Activated CD8-positive, alpha-beta memory T cell treated with anti-CD3 and anti-CD28 coated beads for 4 hours (primary cell): ENCODE measurements around the gene RBBP9.
A peak's percentile ranks its signal among the peaks of the same experiment; 100 is the strongest.
"Not testable (repeated sequence)": the region's sequence is repeated elsewhere in the genome, so short reads cannot be mapped to it uniquely, and the experiment has no call there.

ENCODE experiments used
- DNase-seq, 2 donors: peaks; one replicate each; pipeline ENCODE4 v3.0.0-alpha.2; 2020; ENCODE audit warnings: low read depth in 2 of 2

Gene RBBP9

DNA sequence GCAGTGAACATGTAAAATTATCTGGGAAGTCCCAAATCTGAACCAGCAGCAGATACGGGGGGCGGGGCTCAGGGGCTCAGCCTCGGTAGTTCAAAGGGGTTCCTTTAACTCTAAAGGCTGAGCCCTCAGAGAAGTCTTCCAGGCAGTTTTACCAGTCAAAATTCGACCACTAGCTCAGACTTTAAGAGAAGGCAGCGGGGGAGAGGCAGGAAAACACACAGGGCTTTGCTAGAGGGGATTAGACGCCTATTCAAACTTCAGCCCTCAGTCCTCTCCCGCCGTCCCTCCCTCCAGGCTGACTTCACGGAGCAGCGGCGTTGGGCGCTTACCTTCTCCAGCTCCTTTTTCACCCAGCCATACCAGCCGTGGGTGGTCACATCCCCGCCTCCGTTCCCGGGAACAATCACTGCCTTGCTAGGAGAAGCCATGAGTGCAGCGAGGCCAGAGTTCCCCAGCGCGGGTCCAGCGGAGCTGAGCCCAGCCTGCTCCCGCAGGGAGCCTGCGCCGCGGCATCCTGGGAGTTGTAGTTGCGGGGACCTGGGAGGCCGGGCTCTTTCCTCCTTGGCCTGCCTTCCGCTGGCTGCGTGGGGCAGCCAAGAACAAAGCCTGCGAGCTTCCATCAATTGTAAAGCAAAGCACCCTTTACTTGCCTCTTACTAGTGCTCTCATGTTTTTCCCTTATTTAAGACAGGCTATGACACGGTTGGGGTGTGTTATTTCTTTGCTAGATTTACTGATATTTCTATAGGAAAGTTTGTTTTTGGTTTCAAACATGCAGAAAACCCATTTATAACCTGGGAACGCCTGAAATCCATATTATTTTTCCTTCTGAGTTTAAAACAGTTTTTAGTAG is at the start of gene RBBP9:
RBBP9 (minus strand) TSS at position 486 of the 853 bp plus-strand sequence; CDS start at position 428, 58 bp downstream.
- peak; percentile 32 to 47 for DNase-seq

DNA sequence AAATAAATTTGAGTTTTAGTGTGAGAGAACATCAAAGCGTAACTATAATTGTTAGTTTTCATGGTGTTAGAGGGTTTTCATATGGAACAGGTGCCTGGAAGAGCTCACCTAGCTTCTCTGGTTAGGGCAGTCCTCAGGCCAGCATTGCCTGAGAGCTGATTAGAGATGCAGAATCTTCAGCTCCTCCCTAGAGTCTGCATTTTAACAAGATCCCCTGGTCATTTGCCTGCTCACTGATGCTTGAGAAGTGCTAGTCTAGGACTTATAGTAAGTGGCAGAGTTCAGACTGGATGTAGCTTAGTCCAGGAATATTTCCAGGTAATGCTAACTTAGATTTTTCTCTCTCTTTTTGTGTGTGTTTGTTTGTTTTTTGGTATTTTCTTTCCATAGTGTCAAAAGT is 48.5 kb upstream of the RBBP9 start:
- DNase-seq: no peak

DNA sequence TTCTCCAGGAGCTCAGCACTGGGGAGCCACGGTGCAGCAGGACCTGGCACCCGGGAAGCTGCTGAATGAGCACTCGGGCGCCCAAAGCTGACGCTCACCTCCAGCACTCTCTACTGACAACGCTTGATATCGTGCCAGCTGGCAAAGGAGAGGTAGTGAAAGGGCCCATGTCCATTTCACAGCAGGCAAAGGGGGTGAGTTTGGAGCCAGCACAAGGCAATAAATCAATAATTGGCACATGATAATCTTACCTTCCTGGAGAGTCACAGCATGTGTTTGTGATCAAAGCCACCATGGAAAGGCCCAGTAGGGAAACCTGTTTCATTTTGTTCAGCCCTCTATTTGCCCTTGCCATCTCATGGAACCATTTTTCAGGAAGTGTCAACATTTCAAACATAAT is 46.9 kb upstream of the RBBP9 start:
- no peak for DNase-seq

DNA sequence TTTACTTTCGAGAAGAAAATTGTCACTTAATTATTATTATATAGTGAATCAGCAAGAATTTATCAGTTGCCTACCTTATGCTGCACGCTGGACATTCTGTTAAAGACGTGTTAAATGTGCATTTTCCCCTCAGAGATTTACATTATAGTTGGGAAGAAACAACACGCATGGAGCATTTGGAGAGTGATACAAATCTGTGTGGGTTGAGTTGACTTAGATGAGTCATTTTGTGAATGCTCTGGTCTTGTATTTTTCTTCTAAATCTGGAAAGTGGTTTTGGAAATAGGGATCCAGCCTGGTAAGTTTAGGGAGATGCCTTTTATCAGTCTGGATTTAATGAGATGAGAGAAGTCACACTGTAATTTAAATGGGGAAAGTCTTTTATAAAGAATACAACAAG is 46.2 kb upstream of the RBBP9 start:
- DNase-seq: no peak

DNA sequence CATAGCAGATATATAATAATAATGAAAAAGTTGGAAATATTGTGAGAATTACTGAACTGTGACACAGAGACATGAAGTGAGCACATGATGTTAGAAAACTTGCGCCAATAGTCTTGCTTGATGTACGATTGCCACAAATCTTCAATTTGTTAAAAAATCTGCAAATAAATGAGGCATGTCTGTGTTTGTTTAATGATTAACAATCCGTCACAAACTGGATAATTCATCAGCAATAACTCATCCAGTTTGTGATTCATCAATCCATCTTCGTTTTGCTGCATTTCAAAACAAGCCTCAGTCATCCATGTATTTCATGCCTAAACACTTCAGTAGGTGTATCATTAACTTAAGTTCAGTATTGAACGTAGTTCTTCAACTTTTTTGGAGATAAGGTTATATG is 44.7 kb upstream of the RBBP9 start:
- DNase-seq: no peak

DNA sequence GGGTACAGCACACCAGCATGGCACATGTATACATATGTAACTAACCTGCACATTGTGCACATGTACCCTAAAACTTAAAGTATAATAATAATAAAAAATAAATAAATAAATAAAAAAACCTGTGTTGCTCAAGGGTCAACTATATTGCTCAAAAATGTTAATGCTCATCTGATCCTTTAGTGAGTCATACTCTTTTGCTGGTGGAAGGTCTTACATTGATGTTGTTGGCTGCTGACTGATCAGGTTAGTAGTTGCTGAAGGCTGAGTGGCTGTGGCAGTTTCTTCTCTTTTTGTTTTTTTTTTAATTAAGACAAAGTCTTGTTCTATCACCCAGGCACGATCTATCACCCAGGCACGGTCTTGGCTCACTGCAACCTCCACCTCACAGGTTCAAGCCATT is 40.6 kb upstream of the RBBP9 start:
- DNase-seq: no peak

DNA sequence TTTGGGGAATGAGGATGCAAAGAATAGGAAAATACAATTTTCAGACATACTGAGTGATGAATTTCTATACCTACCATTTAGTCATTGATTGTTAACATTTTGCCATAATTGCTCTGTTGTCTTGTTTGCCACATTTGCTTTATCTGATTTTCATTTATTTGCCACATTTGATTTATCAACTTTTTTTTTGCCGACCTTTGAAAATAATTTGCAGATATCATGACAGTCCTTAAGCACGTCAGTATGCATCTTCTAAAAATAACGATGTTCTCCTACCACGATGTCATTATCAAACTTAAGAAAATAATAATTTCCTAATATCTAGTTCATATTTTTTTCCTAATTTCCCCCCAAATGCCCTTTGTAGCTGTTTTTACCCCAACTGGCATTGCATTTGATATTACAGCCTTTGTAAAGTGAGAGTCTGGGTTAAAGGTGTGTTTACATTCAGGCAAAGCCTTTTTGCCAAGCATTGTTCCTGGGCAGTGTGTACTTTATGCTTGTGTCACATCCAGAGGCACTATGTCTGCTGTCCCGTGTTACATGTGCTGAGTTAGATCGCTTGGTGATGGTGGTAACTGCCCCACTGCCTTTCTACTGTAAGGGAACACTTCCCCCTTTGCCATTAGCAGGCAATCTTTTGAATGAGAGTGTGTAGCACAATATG is 37.1 kb upstream of the RBBP9 start:
- no peak for DNase-seq

DNA sequence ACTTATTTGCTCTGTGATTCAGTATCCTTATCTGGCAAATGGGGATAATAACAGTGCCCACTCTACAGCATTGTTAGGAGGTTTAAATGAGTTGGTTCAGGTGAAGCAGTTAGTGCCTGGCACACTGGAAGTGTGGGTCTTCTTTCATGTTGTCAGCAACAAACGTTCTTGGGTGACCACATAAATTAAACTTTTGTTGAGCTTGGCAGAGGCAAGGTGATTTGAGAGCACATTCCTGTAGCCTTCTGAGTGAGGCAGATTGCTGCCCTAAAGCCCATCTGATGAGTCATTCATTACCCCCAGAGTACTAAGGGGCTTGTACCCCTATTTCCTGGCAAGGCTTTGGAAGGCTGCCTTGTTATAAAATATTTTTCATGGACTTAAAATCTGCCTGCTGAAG is 36.5 kb upstream of the RBBP9 start:
- no peak for DNase-seq

DNA sequence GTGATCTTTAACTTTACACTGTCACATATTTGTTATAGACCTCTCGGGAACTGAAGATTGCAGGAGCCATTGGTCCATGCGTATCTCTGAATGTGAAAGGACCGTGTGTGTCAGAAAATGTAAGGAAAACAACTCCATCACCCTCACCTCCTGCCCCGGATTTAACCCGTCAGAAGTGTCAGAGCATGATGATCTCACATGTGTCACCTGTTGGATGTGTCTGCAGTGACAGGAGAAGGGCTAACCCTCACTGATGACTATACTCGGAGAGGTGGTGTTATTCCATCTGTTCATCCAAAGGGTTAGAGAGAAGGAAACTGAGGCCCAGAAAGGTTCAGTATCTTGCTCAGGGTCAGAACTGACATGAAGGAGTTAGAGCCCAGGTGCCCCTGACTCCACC is 35.6 kb upstream of the RBBP9 start:
- no peak for DNase-seq

DNA sequence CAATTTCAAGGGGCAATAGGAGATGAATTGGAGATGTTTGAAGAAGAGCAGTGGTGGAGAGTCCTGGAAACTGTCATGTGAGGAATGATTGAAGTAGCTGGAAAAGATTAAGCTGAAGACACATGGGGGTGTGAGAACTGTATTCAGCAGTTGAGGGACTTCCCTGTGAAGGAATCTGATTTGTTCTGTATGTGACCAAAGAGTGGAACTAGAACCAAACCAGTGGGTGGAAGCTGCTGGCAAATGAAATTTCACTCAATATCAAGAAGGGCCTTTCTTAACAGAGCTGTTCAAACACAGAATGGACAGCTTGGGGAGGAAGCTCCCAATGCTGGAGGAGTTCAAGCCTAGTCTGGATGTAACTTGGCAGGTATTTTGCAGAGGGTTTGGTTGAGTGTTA is 32.0 kb upstream of the RBBP9 start:
- DNase-seq: no peak

DNA sequence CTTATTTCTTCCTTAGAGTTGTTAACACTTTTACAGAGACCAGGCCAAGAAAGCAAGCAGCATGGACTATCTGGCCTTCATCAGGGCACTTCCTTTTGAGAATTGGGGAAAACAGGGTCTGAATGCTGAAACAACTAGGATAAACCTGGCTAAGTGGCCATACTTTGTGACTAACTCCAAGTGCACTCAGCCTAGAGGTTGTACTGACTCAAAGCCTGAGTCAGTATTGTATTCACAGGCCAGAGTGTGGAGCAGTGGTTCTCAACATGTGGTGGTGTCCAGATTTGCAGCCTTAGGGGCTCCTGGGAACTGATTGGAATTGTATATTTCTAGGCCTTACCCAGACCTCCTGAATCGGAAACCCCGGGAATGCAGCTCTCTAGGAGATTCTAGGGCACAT is 30.8 kb upstream of the RBBP9 start:
- no peak for DNase-seq

DNA sequence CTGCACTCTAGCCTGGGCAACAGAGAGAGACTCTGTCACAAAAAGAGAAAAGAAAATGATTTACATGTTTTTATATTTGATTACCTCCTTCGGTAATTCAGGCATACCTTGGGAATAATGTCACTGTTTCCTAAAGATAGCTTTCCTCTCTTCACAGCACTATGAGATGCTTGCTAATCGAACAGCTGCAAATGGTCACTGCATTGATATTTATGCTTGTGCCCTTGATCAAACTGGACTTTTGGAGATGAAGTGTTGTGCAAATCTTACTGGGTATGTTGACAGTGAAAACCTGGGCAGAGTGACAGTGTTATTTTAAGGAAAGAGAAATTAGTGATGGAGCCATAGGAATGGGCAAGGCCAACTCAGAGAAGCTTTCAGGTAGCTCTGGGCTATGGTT is 30.3 kb upstream of the RBBP9 start:
- DNase-seq: no peak

DNA sequence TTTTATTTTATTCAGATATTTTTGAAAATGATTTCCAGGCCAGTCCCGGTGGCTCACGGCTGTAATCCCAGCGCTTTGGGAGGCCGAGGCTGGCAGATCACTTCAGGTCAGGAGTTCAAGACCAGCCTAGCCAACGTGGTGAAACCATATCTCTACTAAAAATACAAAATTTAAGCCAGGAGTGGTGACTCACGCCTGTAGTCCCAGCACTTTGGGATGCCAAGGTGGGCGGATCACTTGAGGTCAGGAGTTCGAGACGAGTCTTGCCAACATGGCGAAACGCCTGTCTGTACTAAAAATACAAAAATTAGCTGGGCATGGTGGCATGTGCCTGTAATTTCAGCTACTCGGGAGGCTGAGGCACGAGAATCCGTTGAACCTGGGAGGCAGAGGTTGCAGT is 29.7 kb upstream of the RBBP9 start:
- DNase-seq: not testable (repeated sequence)

DNA sequence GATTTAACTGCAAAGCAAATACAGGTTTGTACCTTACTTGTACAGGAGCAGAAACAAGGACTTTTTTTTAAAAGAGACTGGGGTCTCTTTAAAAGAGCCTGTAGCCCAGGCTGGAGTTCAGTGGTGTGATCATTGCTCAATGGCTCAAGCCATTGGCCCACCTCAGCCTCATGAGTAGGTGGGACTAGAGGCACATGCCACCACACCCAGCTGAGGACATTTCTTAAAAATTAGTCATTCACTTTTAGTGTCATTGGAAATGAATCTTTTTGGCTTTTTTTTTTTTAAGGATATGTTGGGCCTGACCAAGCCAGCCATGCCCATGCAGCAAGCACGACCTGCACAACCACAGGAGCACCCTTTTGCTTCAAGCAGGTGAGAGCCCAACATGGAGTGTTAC is 27.6 kb upstream of the RBBP9 start:
- no peak for DNase-seq

DNA sequence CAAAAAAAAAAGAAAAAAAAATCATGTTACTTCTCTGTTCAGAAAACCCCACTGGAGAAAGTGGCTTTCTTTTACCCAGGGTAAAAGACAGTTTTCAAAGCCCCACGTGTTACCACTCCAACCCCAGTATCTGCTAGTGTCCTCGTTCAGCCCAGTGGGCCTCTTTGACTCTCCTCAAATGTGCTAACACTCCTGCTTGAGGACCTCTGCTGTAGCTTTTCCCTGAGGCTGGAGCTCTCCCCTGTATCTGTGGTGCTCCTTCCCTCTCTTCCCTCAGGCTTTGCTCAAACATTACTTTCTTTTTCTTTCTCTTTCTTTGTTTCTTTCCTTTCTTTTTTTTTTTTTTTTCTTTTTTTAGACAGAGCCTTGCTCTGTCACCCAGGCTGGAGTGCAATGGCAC is 26.0 kb upstream of the RBBP9 start:
- no peak for DNase-seq

DNA sequence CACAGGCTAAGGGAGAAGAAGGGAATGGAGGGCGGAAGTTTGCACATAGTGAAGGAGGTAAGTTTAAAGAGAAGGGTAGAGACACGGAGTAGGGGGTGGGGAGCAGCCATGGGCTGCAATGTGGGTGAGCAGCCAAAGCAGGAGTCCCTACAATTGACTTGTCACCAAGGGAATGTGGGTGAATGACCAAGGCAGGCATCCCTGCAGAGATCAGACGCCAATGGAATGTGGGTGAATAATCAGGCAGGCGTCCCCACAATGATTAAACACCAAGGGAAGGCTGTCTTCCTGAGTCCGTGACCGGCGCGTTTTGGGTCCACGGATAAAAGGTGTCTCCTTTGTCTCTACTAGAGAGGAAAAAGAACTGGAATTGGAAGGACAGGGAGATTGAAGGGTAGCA is 25.0 kb upstream of the RBBP9 start:
- DNase-seq: not testable (repeated sequence)

DNA sequence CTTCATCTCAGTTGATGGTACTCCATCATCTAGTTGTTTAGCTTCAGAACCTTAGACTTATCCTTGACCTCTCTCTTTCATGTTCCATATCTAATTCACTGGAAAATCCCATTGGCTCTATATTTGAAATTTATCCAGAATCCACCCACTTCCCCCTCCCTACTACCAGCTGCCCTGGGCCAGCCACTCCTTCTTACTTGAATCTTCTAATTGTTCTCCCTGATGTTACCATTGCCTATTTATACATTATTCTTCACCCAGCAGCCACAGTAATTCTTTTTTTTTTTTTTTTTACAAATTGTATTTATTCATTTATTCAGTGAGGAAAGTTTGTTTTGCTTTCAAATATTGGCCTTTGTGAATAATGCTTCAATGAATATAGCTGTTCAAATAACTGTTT is 18.9 kb upstream of the RBBP9 start:
- DNase-seq: no peak

DNA sequence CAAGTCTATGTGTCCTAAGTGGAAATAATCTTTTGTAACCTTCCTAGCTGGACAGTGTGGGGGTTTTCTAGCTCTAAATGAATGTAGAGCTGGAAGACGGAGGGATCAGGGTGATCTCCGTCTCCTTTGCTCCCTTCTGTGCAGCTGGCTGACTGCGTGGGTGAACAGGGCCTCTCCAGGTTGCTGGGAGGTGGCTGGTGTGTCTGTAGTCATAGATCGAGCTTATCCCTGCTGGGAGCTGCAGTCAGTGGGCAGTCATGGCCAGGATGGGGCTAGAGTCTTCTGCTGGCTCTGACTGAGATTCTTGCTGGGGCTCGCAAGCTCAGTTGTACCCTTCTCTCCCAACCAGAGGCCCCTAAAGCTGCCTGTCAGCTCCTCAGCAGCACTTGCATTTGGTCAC is 17.1 kb upstream of the RBBP9 start:
- DNase-seq: no peak

DNA sequence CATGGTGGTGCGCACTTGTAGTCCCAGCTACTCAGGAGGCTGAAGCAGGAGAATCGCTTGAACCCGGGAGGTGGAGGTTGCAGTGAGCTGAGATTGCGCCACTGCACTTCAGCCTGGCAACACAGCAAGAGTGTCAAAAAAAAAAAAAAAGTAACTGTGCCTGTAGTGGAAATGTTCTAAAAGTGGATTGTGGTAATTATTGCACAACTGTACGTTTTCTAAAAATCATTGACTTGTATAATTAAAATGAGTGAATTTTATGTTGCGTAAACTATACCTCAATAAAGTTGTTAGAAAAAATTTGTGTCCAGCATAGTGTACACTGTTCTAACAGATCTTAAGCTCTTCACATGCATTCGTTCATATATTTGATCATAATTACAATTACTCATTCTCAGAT is 16.2 kb upstream of the RBBP9 start:
- no peak for DNase-seq

DNA sequence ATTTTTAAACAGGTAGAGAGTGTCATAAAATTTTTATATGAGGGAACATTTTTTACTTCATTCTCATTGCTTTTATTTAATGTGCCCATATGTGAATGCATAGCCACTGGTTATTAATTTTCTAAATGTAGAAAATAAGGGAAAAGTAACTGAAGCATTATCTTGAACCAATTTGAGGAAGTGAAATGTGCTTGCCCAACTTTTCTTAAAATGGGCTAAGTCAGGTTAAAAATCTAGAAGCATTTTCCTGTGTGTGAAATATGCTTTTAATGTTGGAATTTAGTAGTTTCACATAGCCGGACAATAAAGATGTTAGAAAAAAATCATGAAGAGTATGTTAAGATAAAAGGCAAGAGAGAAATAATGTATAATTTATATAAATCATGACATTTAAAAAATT is 14.5 kb upstream of the RBBP9 start:
- no peak for DNase-seq

DNA sequence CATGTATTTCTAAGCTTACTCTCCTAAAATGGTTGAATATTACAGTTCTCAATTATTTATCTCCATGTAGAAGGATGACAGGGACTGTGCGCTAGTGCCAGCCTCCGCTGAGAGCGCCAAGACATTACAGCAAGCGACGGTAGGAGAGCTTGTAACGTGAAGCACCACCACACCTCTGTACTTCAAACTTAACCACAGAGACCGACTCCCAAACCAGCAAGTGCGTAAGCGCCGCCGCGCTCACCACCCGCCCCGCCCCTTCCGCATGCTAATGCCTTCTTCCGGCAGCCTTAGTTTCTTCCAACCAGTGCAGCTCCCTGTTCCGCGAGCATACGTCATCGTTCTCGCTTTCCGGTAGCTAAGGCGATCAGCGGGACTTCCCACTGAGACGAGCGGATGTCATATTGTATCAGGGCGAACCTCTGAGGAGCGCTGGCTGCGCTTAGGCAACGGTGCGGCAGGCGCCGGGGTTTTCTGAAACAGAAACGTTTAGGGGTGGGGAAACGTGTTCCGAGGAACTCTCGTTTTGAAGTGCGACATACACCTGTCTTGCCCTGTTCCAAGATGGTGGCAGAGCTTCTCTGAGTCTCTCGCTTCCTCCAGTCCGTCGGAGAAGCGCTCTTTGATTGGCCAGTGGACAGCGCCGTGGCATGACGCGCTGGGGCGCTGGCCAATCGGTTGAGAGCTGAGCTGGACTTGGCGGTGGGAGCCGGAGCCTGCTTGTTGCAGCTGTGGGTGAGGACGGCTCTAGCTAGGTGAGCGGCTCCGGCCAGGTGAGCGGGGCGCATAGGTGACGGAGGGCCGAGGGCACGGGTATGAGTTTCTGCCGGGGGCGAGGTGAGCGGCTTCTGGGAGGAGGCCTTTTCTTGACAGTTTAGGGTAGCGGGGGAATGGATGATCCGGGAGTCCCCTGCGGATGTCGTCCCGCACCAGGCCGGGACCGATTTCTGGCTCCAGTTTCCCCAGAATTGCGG is 10.5 kb upstream of the RBBP9 start, which contains the start of gene SEC23B:
SEC23B (plus strand) TSS at position 723 of the 974 bp plus-strand sequence. CDS start 2,896 bp downstream, outside the sequence.
- peak; percentile 95 to 96 for DNase-seq

DNA sequence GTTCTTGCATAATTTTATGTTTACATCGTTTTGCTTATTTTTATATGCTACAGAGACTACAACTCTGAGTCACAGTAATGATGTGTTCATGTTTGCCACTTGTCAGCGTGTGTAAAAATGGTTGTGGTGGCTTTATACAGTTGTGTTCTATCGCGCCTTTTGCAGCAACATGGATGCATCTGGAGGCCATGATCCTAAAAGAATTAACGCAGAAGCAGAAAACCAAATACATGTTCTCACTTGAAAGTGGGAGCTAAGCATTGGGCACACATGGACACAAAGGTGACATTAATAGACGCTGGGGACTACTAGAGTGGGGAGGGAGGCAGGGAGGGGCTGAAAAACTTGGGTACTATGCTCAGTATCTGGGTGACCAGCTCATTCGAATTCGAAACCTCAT is 9.7 kb upstream of the RBBP9 start:
- no peak for DNase-seq
